ENCODE measurements around the gene CLEC2D.

The CLEC2D gene

DNA sequence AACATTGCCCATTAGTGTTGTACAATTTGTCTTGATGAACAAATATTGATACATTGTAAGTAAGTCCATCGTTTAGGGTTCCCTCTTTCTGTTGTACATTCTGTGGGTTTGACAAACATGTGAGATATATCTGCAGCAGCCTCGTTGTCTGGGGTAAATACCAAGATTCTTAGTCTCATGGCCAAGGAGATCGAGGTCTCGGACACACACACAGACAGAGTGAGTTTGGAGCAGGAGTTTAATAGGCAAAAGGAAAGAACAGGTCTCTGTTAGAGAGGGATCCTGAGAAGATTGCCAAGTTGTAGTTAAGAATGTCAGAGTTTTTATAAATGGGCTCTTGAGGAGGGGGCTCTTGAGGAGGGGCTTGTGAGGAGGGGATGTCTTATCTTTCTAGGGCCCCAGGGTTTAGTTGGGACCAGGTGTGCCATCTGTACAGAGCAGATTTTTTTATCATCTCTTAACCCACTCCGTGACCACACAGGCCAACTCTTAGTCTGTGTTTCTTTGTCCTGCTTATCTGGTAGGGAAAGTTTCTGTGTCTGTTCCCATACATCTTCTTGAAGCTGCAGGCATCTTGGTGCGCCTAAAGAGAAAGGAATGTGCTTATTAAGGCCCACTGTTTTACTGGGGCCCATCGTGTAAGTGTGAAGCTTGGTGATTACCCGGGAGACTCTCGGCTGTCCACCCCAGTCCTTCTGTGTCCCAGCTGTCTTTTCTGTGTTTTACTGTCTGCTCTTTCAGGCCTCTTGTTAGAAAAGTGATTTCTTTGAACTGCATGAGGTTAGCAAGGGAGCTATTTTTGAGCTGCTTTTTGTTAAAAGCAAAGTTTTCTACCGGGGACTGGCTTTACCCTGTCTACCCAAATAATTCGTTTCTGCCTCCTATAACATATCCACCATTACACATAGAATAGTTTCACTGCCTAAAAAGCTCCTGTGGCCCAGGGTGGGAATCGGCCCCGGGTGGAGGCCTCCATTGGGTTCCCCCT lies 22.4 kb upstream of the CLEC2D start:
- Histone ChIP-seq H3K4me3 (ENCODE audit: low read length) (peak overlapping the region; percentile 79), H4K20me1 (ENCODE audit: control insufficient read depth, insufficient read depth, low read depth, low read length) (no peaks in the 10 kb centered on the region), H3K79me2 (ENCODE audit: control insufficient read depth, low read length) (peaks cover 36% of the 10 kb centered on the region), H3K27me3 (ENCODE audit: control insufficient read depth, low read length) (no peaks in the 10 kb centered on the region), H3F3A (ENCODE audit: control insufficient read depth, insufficient read depth) (peaks cover 46% of the 10 kb centered on the region), H3K9me2 (replicated peaks; ENCODE audit: control insufficient read depth, low read length) (no peaks in the 10 kb centered on the region), H3K9me3 (ENCODE audit: control insufficient read depth, insufficient read depth, low read length) (peaks cover 11% of the 10 kb centered on the region), H3K27ac (ENCODE audit: low read depth, low read length) (peak overlapping the region; percentile 99), H3K36me3 (ENCODE audit: control insufficient read depth, low read length) (peaks cover 34% of the 10 kb centered on the region), H3K4me2 (ENCODE audit: low read length) (peak overlapping the region; percentile 88), H3K4me1 (ENCODE audit: control insufficient read depth, low read length) (peaks cover 48% of the 10 kb centered on the region)
- no peak for TF ChIP-seq EZH2phosphoT487 (IDR thresholded peaks at IDR 0.05; ENCODE audit: borderline replicate concordance, low read length)
- TF ChIP-seq, protein P1, sequence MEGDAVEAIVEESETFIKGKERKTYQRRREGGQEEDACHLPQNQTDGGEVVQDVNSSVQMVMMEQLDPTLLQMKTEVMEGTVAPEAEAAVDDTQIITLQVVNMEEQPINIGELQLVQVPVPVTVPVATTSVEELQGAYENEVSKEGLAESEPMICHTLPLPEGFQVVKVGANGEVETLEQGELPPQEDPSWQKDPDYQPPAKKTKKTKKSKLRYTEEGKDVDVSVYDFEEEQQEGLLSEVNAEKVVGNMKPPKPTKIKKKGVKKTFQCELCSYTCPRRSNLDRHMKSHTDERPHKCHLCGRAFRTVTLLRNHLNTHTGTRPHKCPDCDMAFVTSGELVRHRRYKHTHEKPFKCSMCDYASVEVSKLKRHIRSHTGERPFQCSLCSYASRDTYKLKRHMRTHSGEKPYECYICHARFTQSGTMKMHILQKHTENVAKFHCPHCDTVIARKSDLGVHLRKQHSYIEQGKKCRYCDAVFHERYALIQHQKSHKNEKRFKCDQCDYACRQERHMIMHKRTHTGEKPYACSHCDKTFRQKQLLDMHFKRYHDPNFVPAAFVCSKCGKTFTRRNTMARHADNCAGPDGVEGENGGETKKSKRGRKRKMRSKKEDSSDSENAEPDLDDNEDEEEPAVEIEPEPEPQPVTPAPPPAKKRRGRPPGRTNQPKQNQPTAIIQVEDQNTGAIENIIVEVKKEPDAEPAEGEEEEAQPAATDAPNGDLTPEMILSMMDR (IDR thresholded peaks at IDR 0.05; ENCODE audit: low read depth, low read length, poor library complexity, severe bottlenecking): no peak

DNA sequence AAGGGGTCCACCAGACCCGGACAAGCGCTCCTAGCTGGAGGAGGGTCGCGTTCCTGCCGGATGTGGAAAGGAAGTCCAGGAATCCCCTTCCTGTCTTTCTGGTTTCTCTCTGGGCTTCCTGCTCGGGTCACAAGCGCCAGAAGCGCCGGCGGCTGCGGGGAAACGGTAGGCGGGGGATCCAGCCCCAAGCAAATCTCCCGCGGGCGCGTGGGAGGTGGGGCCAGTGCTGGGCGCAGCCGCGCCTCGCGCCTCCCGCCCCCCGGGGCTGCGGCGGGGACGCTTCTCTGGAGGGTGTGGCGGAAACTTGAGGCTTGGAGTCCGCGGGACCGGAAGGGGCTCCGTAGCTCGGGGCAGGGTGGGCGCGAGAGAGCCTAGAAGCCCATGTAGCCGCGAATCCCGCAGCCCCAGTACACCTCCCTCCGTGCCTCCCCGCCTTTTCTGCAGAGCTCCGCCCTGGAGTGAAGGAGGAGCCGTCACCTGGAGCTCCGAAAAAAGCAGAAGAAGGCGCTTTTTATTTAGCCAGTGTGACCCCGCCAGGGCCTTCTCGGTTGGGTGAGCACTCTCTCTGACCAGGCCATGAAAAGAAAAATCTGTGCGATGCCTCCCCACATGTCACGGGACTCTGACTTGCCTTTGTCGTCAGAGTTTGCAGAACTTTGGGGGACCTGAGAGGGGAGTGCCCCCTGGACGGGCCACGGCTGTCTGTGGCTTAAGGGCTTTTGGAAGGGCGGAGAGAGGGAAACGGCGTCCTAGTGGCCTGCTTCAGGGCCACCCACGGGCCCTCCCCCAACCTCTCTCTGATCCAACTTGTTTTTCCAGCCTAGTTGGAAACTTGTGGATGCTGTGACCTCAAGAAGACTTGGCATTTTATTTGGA lies 21.4 kb upstream of the CLEC2D start:
- no peaks in the 10 kb centered on the region for H3K27me3 ChIP-seq (ENCODE audit: control insufficient read depth, low read length)
- no peaks in the 10 kb centered on the region for H3K9me2 ChIP-seq (replicated peaks; ENCODE audit: control insufficient read depth, low read length)
- H3K4me1 ChIP-seq (ENCODE audit: control insufficient read depth, low read length): peaks cover 57% of the 10 kb centered on the region
- peaks cover 46% of the 10 kb centered on the region for H3F3A ChIP-seq (ENCODE audit: control insufficient read depth, insufficient read depth)
- H4K20me1 ChIP-seq (ENCODE audit: control insufficient read depth, insufficient read depth, low read depth, low read length): no peaks in the 10 kb centered on the region
- H3K79me2 ChIP-seq (ENCODE audit: control insufficient read depth, low read length): peaks cover 45% of the 10 kb centered on the region
- H3K9me3 ChIP-seq (ENCODE audit: control insufficient read depth, insufficient read depth, low read length): peaks cover 12% of the 10 kb centered on the region
- peak overlapping the region; percentile 79 for H3K4me3 ChIP-seq (ENCODE audit: low read length)
- H3K4me2 ChIP-seq (ENCODE audit: low read length): peak overlapping the region; percentile 88
- TF ChIP-seq, protein P1 (IDR thresholded peaks at IDR 0.05; ENCODE audit: low read depth, low read length, poor library complexity, severe bottlenecking): no peak
- TF ChIP-seq EZH2phosphoT487 (IDR thresholded peaks at IDR 0.05; ENCODE audit: borderline replicate concordance, low read length): no peak
- H3K27ac ChIP-seq (ENCODE audit: low read depth, low read length): peak overlapping the region; percentile 99
- H3K36me3 ChIP-seq (ENCODE audit: control insufficient read depth, low read length): peaks cover 42% of the 10 kb centered on the region

- peaks cover 14% of the 10 kb centered on the region for H3K9me3 ChIP-seq (ENCODE audit: control insufficient read depth, insufficient read depth, low read length)
- H3K4me3 ChIP-seq (ENCODE audit: low read length): peak overlapping the region; percentile 79
- H3K4me1 ChIP-seq (ENCODE audit: control insufficient read depth, low read length): peaks cover 60% of the 10 kb centered on the region
- H3F3A ChIP-seq (ENCODE audit: control insufficient read depth, insufficient read depth): peaks cover 46% of the 10 kb centered on the region
- no peaks in the 10 kb centered on the region for H4K20me1 ChIP-seq (ENCODE audit: control insufficient read depth, insufficient read depth, low read depth, low read length)
- H3K27ac ChIP-seq (ENCODE audit: low read depth, low read length): peak overlapping the region; percentile 99
- H3K27me3 ChIP-seq (ENCODE audit: control insufficient read depth, low read length): no peaks in the 10 kb centered on the region
- H3K4me2 ChIP-seq (ENCODE audit: low read length): peak overlapping the region; percentile 88
- peaks cover 53% of the 10 kb centered on the region for H3K79me2 ChIP-seq (ENCODE audit: control insufficient read depth, low read length)
- H3K9me2 ChIP-seq (replicated peaks; ENCODE audit: control insufficient read depth, low read length): no peaks in the 10 kb centered on the region
- peaks cover 51% of the 10 kb centered on the region for H3K36me3 ChIP-seq (ENCODE audit: control insufficient read depth, low read length)
- TF ChIP-seq EZH2phosphoT487 (IDR thresholded peaks at IDR 0.05; ENCODE audit: borderline replicate concordance, low read length): no peak
- TF ChIP-seq, protein P1 (IDR thresholded peaks at IDR 0.05; ENCODE audit: low read depth, low read length, poor library complexity, severe bottlenecking): no peak
Observed at GRCh38 chr12:9648701-9649531, 20.6 kb upstream of the CLEC2D start.

All from DOHH2 (cell line).